Activated T-helper 1 cell treated with Interleukin-2 at 50 U/mL for 16 hours (primary cell): ENCODE measurements around the gene WSB1.

Experiments used
- DNase-seq: peaks from one replicate; pipeline ENCODE4 v3.0.0-alpha.2; 2020; ENCODE audit warnings: low read depth

Gene WSB1

GRCh38 chr17:27357236-27357635 lies 63.3 kb downstream of the WSB1 start:
- no peak for DNase-seq

GRCh38 chr17:27360507-27360906 lies 66.6 kb downstream of the WSB1 start:
- DNase-seq, result no peak

GRCh38 chr17:27361695-27362094 lies 67.8 kb downstream of the WSB1 start:
- DNase-seq, result no peak

GRCh38 chr17:27362503-27362902 lies 68.6 kb downstream of the WSB1 start:
- no peak for DNase-seq

GRCh38 chr17:27362909-27363308 lies 69.0 kb downstream of the WSB1 start:
- no peak for DNase-seq

GRCh38 chr17:27363326-27363725 lies 69.4 kb downstream of the WSB1 start:
- DNase-seq, result no peak
